NCI-H2171 (cell line): Measurements from ENCODE around the gene ACSM6.
"Not testable (repeated sequence)": the region's sequence is repeated elsewhere in the genome, so short reads cannot be mapped to it uniquely, and the experiment has no call there.

ENCODE experiments used
- DNase-seq: peaks from one replicate; lab custom pipeline; 2025; lab: John Stamatoyannopoulos, UW

Gene ACSM6

DNA sequence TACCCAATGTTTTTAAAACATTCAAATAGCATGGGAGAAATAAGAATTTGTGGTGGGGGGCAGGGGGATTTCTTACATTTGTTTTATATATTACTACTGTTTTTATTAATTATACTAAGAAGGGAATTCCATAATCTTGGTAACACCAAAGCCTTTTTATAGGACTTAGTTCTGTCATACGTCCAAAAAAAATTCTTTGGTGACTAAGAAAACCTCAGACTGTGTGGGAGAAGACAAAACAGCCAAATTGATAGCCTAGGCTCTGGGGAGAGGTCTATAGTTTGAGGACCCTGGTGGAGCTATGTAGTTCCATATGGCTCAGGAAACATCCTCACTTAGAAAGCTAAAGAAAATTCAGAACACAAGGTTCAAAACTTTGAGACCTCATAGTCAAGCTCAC, 23.4 kb downstream of the ACSM6 start:
- DNase-seq: no peak

- no peak for DNase-seq
These were observed 26.5 kb downstream of the ACSM6 start for GRCh38 chr10:95220539-95220938.

GRCh38 chr10:95221124-95221523, 27.1 kb downstream of the ACSM6 start:
- DNase-seq: no peak

GRCh38 chr10:95225136-95225535, 31.1 kb downstream of the ACSM6 start:
- no peak for DNase-seq

DNA sequence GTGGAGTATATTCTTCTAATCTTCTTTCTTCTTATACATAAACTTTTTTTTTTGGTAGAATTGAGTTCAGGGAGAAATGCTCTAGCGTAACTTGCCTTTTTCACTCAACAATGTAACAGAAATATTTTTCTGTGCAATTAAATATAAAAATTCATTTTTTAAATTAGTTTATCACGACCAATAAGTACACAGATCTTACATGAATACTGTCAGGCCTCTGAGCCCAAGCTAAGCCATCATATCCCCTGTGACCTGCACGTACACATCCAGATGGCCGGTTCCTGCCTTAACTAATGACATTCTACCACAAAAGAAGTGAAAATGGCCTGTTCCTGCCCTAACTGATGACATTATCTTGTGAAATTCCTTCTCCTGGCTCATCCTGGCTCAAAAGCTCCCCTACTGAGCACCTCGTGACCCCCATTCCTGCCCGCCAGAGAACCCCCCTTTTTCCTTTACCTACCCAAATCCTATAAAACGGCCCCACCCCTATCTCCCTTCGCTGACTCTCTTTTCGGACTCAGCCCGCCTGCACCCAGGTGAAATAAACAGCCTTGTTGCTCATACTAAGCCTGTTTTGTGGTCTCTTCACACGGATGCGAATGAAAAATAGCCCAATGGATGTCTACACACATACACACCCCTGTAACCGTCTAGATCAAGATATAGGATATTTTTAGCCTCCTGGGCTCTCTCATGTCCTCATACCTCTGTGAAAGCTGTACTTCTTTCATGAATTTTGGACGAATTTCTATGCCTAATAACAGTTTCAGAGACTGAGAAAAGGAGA, 35.1 kb downstream of the ACSM6 start:
- DNase-seq: not testable (repeated sequence)

DNA sequence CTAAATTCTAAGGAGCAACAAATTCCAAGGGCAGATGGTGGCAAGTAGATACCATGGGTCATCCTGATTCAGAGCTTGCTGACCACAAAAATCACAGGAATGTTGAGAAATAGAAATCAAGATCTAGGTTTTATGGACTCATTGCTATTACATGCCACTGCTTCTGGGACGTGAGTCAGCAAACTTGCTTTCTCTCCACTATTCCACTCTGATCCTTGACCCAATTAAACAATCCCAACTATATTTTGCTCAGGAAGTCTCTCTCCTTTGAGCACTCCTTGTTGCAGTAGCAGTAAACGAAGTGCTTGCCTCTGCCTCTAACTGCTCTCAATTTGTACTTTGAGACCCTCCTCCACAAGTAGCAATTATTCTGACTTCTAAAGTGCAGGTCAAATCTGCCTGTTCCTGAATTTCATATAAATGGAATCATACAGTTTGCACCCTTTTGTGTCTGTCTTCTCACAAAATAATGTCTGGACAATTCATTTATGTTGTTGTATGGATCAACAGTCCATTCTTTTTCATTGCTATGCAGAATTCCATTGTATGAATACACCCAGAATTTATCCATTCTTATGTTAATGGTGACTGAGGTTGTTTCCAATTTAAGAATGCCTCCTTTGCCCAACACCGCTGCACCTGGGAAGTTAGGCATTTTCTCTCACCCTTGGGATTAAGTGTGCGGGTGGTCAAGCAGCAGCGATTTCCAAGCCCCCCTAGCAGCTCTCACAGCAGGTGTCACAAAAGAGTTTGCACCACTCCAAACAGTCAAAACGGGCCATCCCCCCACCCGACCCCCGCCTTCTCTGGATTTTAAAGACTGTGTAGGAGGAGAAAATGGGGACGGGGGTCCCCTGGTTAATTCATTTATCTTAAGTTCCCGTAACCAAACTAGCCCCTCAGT, 35.9 kb downstream of the ACSM6 start:
- DNase-seq: no peak

- DNase-seq: not testable (repeated sequence)
These were observed 36.9 kb downstream of the ACSM6 start for GRCh38 chr10:95230677-95231586.

DNA sequence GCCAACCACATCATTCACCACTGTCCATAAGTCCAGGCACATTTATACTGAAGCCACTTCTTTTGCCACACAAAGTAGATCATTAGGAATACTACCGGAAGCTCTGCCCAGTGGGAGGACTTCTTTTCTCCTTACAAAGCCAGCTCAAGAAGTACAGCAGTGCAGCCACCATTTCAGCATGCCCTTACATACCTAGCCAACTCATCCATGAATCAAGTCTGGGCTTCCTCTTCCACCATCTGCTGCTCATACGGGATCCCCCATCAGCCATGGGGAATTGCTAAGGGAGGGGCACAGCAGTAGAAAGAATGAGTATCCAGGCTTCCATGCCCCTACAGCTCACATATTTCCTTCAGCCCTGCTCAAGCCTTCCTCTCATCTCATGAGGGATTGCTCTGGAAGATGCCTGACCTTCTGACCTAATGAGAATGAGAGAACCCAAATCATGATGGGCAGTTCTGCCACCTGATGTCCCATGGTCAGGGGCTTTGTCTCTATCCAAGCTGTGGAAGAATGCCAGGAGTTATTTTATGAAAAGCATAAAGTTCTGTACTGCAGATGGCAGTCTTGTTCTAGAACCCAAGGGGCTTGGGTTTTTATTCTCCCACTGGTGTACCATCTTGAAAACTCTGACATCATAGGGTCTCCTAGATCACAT, 39.5 kb downstream of the ACSM6 start:
- no peak for DNase-seq

DNA sequence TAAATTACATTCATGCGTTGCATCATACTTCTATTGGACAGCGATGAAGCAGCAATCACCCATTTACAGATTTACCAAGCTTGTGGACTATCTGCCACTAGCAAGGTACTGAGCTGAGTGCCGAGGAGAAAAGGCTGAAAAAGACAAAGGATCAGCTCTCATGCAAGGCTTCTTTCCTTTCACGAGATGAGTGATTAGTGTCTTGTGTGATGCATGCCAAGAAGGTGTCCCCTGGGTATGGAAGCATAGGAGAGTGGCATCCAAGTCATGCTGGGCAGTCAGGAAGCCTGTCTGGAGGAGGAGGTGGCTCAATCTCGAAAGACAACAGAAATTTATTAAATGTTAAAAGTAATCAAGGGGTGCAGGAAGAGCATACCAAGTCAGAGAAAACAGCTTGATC, 40.9 kb downstream of the ACSM6 start:
- no peak for DNase-seq

- no peak for DNase-seq
These were observed 41.6 kb downstream of the ACSM6 start for GRCh38 chr10:95235676-95236067.

DNA sequence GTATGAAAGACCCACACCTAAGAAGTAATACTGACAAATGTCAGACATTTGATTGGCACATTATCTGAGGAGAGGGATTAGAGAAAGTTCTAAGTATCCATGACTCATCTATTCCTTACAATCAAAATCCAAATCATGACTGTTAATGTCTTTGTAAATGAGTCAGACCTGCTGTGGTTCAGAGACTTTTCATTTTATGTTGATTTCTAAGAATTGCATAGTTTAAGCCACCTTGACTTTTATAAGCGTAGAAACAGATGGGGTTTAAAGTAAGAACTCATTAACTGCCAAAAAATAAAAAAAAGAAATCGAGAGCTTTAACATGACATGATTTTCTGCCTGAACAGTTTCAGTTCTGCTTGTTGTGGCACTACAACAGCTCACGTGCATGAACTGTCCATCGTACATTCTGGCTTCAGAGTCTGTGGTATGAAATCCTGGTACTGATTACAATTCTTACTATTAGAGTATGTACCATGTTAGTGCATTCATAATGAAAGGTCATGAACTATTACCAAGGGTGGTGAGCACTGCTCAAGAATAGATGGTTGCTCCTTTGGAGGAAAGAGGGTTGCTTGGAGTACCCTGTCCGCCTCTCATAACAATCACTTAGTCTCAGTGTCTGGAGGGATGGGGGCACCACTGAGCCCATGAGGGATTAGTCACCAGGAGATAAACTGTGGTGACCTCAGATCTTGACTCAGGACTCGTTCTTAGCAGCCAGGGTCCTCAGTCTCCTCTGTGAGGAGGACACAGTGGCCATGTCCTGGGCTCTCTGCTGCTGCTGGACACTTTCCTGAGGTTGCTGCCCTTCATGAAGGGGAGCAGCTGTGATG, 42.2 kb downstream of the ACSM6 start:
- no peak for DNase-seq

- DNase-seq: no peak
These were observed 43.5 kb downstream of the ACSM6 start for GRCh38 chr10:95237376-95238170.

DNA sequence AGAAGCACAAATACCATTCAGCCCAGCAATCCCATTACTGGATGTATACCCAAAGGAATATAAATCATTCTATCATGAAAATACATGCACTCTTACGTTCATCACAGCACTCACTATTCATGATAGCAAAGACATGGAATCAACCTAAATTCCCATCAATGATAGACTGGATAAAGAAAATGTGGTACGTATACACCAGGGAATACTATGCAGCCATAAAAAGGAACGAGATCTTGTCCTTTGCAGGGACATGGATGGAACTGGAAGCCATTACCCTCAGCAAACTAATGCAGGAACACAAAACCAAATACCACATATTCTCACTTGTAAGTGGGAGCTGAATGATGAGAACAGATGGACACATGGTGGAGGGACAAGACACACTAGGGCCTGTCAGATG, 46.1 kb downstream of the ACSM6 start:
- DNase-seq: not testable (repeated sequence)

GRCh38 chr10:95240811-95241210, 46.8 kb downstream of the ACSM6 start:
- DNase-seq: no peak

DNA sequence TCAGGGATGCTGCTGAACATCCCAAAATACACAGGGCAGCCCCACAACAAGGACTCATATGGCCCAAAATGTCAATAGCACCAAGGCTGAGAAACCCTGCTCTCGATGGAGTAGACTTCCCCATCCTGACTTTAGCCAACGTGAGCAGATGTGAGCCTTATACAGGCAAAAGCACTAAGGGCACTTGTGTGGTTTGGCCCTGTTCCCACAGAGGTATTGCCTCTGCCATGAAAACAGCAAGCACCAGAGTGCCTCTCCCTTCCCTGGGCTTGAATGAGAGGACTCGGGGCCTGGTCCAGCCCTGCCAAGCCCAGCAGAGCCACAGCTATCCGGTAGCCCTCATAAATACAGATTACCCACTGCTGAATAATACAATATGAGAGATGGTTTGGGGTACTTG, 47.5 kb downstream of the ACSM6 start:
- no peak for DNase-seq

- no peak for DNase-seq
These were observed 48.7 kb downstream of the ACSM6 start for GRCh38 chr10:95242581-95243317.

DNA sequence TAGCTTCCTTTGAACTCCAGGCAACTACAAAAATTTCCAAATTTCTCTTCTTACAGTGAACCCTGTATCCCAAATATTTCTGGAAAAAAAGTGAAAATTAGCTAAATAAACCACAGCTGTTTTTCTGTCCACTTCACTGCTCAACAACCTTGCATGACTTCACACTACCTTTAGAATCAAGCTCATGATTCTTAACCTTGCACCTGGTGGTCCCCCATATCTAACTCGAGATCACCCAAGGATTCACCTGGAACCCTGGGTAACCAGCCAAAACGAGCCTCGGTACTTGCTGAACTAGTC, 49.2 kb downstream of the ACSM6 start:
- no peak for DNase-seq

- no peak for DNase-seq
These were observed 50.1 kb downstream of the ACSM6 start for GRCh38 chr10:95244152-95244551.

DNA sequence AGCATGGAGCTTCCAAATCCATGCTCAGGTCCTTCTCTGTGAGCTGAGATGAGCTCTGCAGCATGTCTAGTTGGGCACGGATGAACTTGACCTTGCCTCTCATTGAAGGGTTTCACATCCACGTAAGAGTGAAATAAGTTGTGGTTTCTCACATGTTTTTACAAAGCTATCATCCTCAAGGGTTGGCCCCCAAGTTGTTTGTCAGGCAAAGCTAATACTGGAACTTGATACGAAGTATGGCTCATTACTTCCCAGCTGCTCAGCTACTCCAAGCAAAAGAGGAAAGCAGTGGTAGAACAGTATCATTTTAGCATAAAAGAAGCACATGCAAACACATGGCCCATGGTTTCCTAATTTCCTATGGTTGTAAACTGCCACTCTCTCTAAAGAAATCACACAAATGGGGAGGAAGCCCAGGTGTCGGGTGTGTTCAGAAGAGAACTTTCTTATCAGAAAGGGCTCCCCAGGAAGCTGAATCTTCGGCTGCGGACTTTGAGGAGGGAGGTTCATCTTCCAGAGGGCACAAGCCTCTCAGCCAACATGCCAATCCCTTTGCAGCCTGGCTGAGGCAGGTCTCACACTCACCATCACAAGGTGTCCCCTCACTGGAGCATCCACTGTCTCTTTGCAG, 51.5 kb downstream of the ACSM6 start:
- DNase-seq: no peak
